ENCODE measurements around the gene PELI1.

The PELI1 gene

GRCh38 chr2:64139956-64140355, 4.3 kb downstream of the PELI1 start:
- no peaks in the 10 kb centered on the region for H3K36me3 ChIP-seq (ENCODE audit: control insufficient read depth in 2 of 2, insufficient read depth in 1 of 2, low read length in 2 of 2)
- H3K27ac ChIP-seq (ENCODE audit: extremely low read depth, low read depth, low read length), result no peak overlapping the region
- no peak for TF ChIP-seq ZEB2 (tag by site-specific recombination; IDR thresholded peaks at IDR 0.05)
- TF ChIP-seq PATZ1 (tag by site-specific recombination; IDR thresholded peaks at IDR 0.05), result no peak
- TF ChIP-seq ZNF747 (tag by site-specific recombination; IDR thresholded peaks at IDR 0.05), result no peak
- no peak for TF ChIP-seq ZNF639 (tag by site-specific recombination; IDR thresholded peaks at IDR 0.05)
- TF ChIP-seq ZSCAN16 (tag by site-specific recombination; IDR thresholded peaks at IDR 0.05), result no peak
- TF ChIP-seq ZNF571 (tag by site-specific recombination; IDR thresholded peaks at IDR 0.05), result no peak
- TF ChIP-seq ZNF433 (tag by site-specific recombination; IDR thresholded peaks at IDR 0.05; ENCODE audit: low read depth), result no peak
- no peak for TF ChIP-seq PRDM1 (tag by site-specific recombination; IDR thresholded peaks at IDR 0.05)
- no peak for TF ChIP-seq ELK4 (IDR thresholded peaks at IDR 0.05; ENCODE audit: borderline replicate concordance, low read depth, low read length)
- TF ChIP-seq ZBTB10 (tag by site-specific recombination; IDR thresholded peaks at IDR 0.05), result no peak
- TF ChIP-seq ZNF16 (tag by site-specific recombination; IDR thresholded peaks at IDR 0.05; ENCODE audit: low read depth), result no peak
- no peak for TF ChIP-seq ZNF792 (tag by site-specific recombination; IDR thresholded peaks at IDR 0.05)
- no peak for TF ChIP-seq ZNF155 (tag by site-specific recombination; IDR thresholded peaks at IDR 0.05)
- TF ChIP-seq ZNF777 (tag by site-specific recombination; IDR thresholded peaks at IDR 0.05; ENCODE audit: borderline replicate concordance), result no peak
- no peaks in the 10 kb centered on the region for H3K9me3 ChIP-seq (ENCODE audit: control insufficient read depth, insufficient read depth, low read depth, low read length)
- ChIA-PET CTCF (no interaction called here), POLR2A (interaction anchor here (1.1 kb wide), 1 partner anchor 121 kb away, joined by 4 read pairs; no protein-coding TSS in a partner anchor)
- no peak overlapping the region for H3K4me3 ChIP-seq (ENCODE audit: low read depth, low read length)
- peaks cover 18% of the 10 kb centered on the region for H3K4me1 ChIP-seq (ENCODE audit: control insufficient read depth, insufficient read depth, low read length)

GRCh38 chr2:64137996-64138395, 6.2 kb downstream of the PELI1 start:
- no peaks in the 10 kb centered on the region for H3K9me3 ChIP-seq (ENCODE audit: control insufficient read depth, insufficient read depth, low read depth, low read length)
- no peak overlapping the region for H3K27ac ChIP-seq (ENCODE audit: extremely low read depth, low read depth, low read length)
- TF ChIP-seq ZFP3 (tag by site-specific recombination; IDR thresholded peaks at IDR 0.05; ENCODE audit: low read depth) (no peak), ZNF658 (tag by site-specific recombination; IDR thresholded peaks at IDR 0.05) (no peak), OSR2 (tag by site-specific recombination; IDR thresholded peaks at IDR 0.05) (peak; percentile 48; the same call in 1 of the 2 replicates), ZNF600 (tag by site-specific recombination; IDR thresholded peaks at IDR 0.05) (peak; percentile 78), ZNF362 (tag by site-specific recombination; IDR thresholded peaks at IDR 0.05) (peak; percentile 37; the same call in 1 of the 2 replicates)
- ChIA-PET CTCF (no interaction called here), POLR2A (no interaction called here)
- no peaks in the 10 kb centered on the region for H3K36me3 ChIP-seq (ENCODE audit: control insufficient read depth in 2 of 2, insufficient read depth in 1 of 2, low read length in 2 of 2)
- no peak overlapping the region for H3K4me3 ChIP-seq (ENCODE audit: low read depth, low read length)
- H3K4me1 ChIP-seq (ENCODE audit: control insufficient read depth, insufficient read depth, low read length), result peaks cover 27% of the 10 kb centered on the region
